SK-N-SH treated with all-trans-retinoic acid at 6 μM for 48 hours (cell line): ENCODE measurements around the gene SPANXN2.

Experiments
- ARNTL ChIP-seq: fragments of 450-650 bp; formaldehyde crosslinking; IDR thresholded peaks from 2 replicates; pipeline ENCODE4 v1.5.0; 2020; ENCODE audit warnings: low read depth, mild to moderate bottlenecking, moderate library complexity, borderline replicate concordance
- ESRRG ChIP-seq: fragments of 250-450 bp; sonication (Bioruptor Pico); IDR thresholded peaks from 2 replicates; pipeline ENCODE4 v1.6.1; 2021; ENCODE audit warnings: mild to moderate bottlenecking
- GLIS3 ChIP-seq: fragments of 250-450 bp; sonication (Bioruptor Pico); IDR thresholded peaks from 2 replicates; pipeline ENCODE4 v1.5.0; 2020; ENCODE audit warnings: mild to moderate bottlenecking, moderate library complexity
- PATZ1 ChIP-seq: fragments of 250-450 bp; sonication (Bioruptor Pico); IDR thresholded peaks from 2 replicates; pipeline ENCODE4 v1.8.0; 2020; ENCODE audit warnings: mild to moderate bottlenecking, moderate library complexity, borderline replicate concordance
- POU6F1 ChIP-seq: fragments of 250-450 bp; sonication (Bioruptor Pico); IDR thresholded peaks from 2 replicates; pipeline ENCODE4 v1.8.0; 2021; ENCODE audit warnings: low read depth, mild to moderate bottlenecking, moderate library complexity, borderline replicate concordance
- PPARA ChIP-seq: fragments of 250-450 bp; sonication (Bioruptor Pico); IDR thresholded peaks from 2 replicates; pipeline ENCODE4 v1.5.0; 2020; ENCODE audit warnings: mild to moderate bottlenecking, borderline replicate concordance
- SNAI2 ChIP-seq: fragments of 250-450 bp; sonication (Bioruptor Pico); IDR thresholded peaks from 2 replicates; pipeline ENCODE4 v1.5.0; 2020; ENCODE audit warnings: mild to moderate bottlenecking, moderate library complexity
- TOX ChIP-seq: fragments of 250-450 bp; sonication (Bioruptor Pico); IDR thresholded peaks from 2 replicates; pipeline ENCODE4 v1.8.0; 2021; ENCODE audit warnings: mild to moderate bottlenecking, moderate library complexity, borderline replicate concordance
- ZC3H10 ChIP-seq: fragments of 250-450 bp; sonication (Bioruptor Pico); IDR thresholded peaks from 2 replicates; pipeline ENCODE4 v1.5.1; 2021; ENCODE audit warnings: mild to moderate bottlenecking, moderate library complexity
- ZFP3 ChIP-seq: fragments of 250-450 bp; sonication (Bioruptor Pico); IDR thresholded peaks from 2 replicates; pipeline ENCODE4 v1.5.0; 2020; ENCODE audit warnings: mild to moderate bottlenecking, moderate library complexity
- ZFP30 ChIP-seq: fragments of 450-650 bp; formaldehyde crosslinking; IDR thresholded peaks from 2 replicates; pipeline ENCODE4 v1.5.0; 2022; ENCODE audit warnings: mild to moderate bottlenecking, moderate library complexity
- ZNF565 ChIP-seq: fragments of 450-650 bp; formaldehyde crosslinking; conservative IDR thresholded peaks from 2 replicates; pipeline ENCODE4 v1.5.0; 2020; ENCODE audit warnings: low read depth, mild to moderate bottlenecking, moderate library complexity

- TF ChIP-seq GLIS3 (CRISPR knock-in tag) (no peak), ARNTL (CRISPR knock-in tag) (no peak), ZFP30 (CRISPR knock-in tag) (no peak), ZFP3 (no peak), PATZ1 (no peak), SNAI2 (no peak), ESRRG (CRISPR knock-in tag) (no peak), PPARA (CRISPR knock-in tag) (no peak), TOX (CRISPR knock-in tag) (no peak), ZC3H10 (no peak), ZNF565 (CRISPR knock-in tag) (no peak), POU6F1 (CRISPR knock-in tag) (no peak)
Observed at GRCh38 chrX:143664302-143664701, 56.2 kb downstream of the SPANXN2 start.
